Activated T-cell treated with anti-CD3 and anti-CD28 coated beads, Interleukin-2, amount 50 U/mL, for 48 hours (primary cell): ENCODE results near the gene FKBP5.

Source experiments
- DNase-seq, 2 experiments: peaks; one replicate each; pipeline ENCODE4 v3.0.0-alpha.2; 2020

Gene FKBP5

DNA sequence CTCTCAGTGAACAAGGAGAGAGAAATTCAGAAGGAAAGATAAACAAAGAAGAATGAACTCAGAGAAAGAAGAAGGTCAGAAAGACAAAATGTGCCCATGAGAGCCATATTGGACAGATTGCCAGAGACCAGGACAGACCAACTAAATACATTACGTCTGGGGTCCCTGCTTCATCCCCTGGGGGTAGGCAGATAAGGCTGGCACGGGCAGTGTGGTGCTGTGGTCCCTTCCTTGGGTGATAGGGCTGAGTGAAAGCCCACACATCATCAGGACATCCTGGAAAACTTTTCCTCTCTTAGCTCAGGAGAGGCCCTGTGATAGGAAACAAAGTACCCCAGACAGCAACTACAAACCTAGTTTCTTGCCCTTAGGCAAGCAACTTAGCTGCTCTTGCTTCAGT is 34.9 kb upstream of the FKBP5 start:
- no peak for DNase-seq

DNA sequence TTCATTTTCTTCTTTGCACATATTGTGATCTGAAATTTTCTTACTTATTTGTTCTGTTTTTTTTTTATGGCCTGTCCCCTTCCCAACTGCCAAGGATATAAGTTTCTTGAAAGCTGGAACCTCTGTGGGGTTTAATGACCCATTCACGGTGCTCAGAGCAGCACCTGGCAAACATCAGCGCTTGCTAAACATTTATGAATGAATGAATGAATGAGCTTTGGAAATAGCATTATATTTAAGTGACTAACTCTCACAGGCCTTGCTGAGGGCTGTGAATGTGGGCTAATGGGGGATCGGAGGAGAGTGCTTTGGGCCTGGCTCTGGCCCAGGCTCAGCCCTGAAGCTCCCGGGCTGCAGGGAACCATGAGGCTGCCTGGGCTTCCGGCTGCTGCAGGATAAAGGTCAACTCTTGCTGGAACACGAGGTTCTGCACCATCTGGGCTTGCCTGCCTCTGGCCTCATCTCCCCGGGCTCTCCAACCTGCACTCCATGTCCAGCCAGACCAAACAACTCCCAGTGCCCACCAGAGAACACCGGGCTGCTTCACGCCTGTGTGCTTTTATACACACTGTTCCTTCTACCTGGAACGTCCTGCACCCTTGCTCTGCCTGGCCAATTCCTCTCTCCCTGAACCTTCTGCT is 33.5 kb upstream of the FKBP5 start:
- DNase-seq = no peak

DNA sequence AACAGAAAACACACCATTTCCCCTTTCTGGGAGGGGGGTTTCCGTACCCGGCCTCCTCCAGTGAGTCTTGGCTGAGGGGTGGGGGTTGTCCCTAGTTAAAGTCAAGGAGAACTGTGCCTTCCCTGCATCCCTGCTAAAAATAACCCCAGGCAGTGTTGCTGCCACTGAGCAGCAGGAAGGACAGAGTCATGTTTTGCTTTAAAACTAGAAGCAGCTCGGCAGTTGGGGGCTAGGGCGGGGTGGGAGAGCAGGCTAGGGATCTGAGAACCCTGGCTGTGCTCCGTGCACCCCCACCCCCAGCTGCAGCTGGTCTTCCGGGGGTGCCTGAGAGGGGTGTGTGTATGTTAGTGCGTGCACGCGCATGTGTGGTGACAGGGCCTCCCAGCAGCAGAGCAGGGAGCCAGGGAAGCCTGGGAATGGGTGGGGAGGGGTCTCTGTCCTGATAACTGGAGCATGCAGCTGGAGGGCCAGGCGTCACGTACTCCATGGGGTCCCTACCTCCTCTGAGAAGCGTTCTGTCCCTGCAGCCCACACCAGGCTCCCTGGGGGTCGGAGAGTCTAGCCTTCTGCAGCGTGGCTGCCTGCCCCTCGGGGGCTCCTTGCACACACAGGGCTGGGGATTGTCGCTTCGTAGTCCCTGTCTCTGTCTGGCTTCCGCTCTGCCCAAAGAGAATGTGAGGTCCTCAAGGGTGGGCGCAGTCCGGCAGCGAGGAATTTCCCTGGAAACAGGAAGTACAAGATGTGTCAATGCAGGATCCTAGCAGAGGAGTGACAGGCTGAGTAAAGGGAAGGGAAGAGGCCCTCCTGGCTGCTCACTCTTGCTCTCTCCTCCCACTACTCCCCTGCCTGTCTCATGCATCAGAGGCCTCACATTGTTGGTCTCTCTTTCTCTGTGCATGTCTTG is 31.4 kb upstream of the FKBP5 start:
- peak; percentile 66 to 70 for DNase-seq

DNA sequence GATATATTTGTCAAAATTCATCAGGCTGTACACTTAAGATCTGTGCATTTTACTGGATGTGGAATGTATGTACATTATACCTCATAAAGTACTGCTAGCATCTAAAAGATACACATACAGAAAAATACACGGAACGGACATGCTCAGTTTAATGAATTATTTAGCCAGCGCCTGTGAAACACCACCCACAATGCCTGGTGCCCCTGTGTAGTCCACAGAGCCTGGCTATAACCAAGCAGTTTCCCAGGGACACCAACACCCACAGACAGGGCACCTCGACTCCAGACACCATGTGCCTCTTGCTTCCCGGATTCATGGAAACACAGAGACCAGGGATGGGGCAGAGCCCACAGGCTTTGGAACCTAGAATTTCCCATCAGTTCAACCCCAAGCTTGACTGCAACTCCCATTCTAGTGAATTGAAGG is 30.7 kb upstream of the FKBP5 start:
- DNase-seq = no peak

- peak; percentile 67 to 76 for DNase-seq
These were observed 30.2 kb upstream of the FKBP5 start for GRCh38 chr6:35718911-35719381.

GRCh38 chr6:35718375-35718736 is 29.6 kb upstream of the FKBP5 start:
- peak in 1 of 2 experiments; percentile 52 for DNase-seq

- peak; percentile 31 to 47 for DNase-seq
These were observed 29.0 kb upstream of the FKBP5 start for GRCh38 chr6:35717449-35718374.

DNA sequence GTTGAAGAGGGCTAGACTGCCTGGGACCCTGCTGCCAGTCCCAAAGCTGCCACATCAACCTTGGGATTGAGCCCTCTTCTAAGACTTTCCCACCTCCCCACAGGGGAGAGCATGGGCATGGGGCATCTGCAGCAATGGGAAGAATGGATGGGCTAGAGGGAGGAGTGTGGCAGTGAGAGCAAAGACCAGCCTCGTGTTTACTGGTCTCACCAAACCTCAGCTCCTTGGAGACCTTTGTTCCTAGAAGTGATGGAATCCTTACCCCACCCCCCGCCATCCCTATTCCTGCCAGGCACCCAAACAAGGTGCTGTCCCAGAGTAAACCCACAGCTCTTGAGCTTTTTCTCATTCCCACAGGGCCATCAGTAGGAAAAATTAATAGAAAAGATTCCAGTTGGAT is 28.1 kb upstream of the FKBP5 start:
- no peak for DNase-seq

GRCh38 chr6:35713006-35713767 is 24.5 kb upstream of the FKBP5 start:
- DNase-seq = no peak

GRCh38 chr6:35711731-35712130 is 23.0 kb upstream of the FKBP5 start:
- DNase-seq = no peak

DNA sequence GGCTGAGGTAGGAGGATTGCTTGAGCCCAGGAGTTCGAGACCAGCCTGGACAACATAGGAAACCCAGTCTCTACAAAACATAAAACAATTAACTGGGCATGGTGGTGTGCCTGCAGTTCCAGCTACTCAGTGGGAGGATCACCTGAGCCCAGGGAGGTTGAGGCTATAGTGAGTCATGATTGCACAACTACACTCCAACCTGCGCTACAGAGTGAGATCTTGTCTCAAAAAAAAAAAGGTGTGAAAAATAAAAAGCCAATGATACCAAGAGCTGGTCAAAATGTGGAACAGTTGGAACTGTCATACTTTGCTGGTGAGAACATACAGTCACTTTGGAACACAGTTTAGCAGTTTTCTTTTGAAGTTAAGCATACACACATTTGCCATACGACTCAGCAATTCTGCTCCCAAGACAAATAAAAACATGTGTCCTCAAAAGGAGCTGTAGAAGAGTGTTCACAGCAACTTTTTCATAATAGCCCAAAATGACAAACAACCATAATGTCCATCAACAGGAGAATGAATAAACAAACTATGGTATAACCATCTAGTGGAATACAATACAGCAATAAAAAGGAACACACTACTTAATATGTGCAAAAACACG is 21.6 kb upstream of the FKBP5 start:
- peak in 1 of 2 experiments; percentile 45 for DNase-seq

DNA sequence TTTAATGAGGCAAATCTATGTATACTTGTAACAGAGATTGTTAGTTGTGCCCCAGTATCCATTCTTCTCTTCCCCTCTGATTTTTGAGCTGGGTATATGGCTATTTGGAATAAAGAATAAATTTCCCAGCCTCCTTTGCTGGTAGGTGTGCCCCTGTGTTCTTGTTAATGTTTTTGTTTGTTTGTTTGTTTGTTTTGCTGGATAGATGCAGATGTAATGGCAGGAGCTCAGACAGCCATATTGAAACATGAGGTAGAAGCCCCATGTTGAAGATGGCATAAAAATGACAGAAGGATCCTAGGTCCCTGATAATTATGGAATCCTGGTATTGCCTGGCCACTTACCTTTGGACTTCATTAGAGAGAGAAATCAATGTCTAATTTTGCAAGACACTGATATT is 19.9 kb upstream of the FKBP5 start:
- DNase-seq = no peak

DNA sequence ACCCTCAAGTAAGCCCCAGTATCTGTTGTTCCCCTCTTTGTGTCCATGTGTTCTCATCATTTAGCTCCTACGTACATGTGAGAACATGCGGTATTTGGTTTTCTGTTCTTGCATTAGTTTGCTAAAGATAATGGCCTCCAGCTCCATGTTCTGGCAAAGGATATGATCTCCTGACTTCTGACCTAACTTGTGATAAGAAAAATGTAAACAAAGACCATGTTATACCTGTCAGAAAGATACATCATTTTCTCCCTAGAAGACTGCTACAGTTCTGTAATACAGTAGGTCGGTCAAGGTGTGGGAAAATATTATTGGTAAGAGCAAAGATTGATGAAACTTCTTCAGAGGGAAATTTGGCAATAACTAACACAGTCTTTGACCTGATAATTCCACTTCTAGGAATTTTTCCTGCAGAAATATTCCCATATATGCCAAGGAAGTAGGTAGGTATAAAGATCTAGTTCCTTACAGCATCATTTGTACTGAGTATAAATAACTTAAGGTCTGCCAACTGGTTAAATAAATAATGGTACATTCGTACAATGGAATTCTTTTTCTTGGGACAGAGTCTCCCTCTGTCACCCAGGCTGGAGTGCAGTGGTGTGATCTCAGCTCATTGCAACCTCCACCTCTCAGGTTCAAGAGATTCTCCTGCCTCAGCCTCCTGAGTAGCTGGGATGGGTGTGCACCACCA is 19.1 kb upstream of the FKBP5 start:
- no peak for DNase-seq

DNA sequence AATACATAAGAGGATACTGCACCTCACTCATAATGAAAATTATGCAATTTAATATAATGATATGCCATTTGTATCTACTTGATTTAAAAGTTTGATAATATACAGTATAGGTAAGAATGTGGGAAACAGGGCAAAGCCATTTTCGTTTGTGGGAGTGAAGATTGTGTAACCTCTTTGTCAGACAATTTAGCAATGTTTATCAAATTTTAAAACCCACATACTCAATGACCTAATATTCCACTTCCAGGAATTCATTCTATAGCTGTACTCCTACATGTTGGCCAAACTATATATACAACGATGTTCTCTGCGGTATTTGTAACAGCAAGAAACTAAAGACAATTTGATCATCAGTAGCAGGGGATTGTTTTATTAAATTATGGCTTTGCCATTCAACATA is 17.8 kb upstream of the FKBP5 start:
- no peak for DNase-seq

DNA sequence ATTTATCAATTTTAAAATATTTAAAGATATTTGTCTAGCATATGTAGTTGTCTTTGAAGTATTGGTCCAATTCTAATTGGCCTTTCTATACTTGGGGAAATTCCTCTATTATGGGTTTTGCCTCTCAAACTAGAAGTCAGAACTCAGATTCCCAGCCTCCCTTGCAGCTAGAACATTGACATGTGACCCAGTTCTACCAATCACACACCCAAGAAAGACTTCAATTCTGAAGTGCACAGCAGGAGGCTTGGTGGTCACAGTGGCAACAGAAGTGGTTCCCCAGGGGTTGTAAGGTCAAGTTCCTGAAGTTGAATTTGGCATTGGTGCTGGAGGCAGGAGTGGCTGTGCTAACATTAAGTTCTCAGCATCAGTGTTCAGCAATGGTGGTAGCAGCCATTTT is 14.8 kb upstream of the FKBP5 start:
- DNase-seq = peak in 1 of 2 experiments; percentile 12

GRCh38 chr6:35698858-35699257 is 10.1 kb upstream of the FKBP5 start:
- peak in 1 of 2 experiments; percentile 6 for DNase-seq

DNA sequence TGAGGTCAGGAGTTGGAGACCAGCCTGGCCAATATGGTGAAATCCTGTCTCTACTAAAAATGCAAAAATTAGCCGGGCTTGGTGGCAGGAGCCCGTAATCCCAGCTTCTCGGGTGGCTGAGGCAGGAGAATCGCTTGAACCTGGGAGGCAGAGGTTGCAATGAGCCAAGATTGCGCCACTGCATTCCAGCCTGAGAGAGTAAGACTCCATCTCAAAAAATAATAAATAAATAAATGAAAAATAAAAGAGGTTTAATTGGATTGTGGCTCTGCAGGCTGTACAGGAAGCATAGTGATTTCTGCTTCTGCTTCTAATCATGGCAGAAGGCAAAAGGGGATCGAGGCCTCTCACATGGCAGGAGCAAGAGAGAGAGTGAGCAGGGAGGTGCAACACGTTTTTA is 9.7 kb upstream of the FKBP5 start:
- DNase-seq = peak in 1 of 2 experiments; percentile 1

GRCh38 chr6:35694462-35694861 is 5.7 kb upstream of the FKBP5 start:
- no peak for DNase-seq

GRCh38 chr6:35691027-35691824 is 2.5 kb upstream of the FKBP5 start:
- no peak for DNase-seq

DNA sequence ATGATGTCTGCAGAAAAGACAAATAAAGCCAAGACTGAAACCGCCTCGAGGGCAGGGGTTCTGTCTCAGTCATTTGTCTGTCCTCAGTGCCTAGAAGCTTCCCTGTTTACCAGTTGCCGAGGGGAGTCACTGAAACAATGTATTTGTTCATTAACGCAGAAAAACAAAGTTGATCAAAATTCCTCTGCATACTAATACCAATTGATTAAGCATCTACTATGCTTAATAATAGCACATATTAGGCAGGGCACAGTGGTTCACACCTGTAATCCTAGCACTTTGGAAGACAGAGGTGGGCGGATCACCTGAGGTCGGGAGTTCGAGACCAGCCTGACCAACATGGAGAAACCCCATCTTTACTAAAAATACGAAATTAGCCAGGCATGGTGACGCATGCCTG is 1.8 kb upstream of the FKBP5 start:
- no peak for DNase-seq
